A549 (cell line): ENCODE results near the gene CDC42.

Experiments used
- CTCF ChIP-seq: fragments of >200 bp; sonication (Bioruptor Twin); formaldehyde crosslinking; IDR thresholded peaks from 3 replicates; pipeline ENCODE4 v1.5.1; 2016
- HDAC2 ChIP-seq: fragments of 200-600 bp; sonication (generic); IDR thresholded peaks from 2 replicates; pipeline ENCODE4 v1.6.1; 2016
- PBX3 ChIP-seq: IDR thresholded peaks from 2 replicates; pipeline ENCODE4 v1.6.1; 2012
- RAD21 ChIP-seq, 2 experiments: fragments of >200 bp in 1 of 2; sonication (Bioruptor Twin) in 1 of 2; formaldehyde crosslinking in 1 of 2; IDR thresholded peaks in 1 of 2; conservative IDR thresholded peaks in 1 of 2; 2 replicates in 1 of 2; 3 replicates in 1 of 2; pipeline ENCODE4 v1.6.1; 2012 to 2018; ENCODE audit warnings: inconsistent platforms in 1 of 2

DNA sequence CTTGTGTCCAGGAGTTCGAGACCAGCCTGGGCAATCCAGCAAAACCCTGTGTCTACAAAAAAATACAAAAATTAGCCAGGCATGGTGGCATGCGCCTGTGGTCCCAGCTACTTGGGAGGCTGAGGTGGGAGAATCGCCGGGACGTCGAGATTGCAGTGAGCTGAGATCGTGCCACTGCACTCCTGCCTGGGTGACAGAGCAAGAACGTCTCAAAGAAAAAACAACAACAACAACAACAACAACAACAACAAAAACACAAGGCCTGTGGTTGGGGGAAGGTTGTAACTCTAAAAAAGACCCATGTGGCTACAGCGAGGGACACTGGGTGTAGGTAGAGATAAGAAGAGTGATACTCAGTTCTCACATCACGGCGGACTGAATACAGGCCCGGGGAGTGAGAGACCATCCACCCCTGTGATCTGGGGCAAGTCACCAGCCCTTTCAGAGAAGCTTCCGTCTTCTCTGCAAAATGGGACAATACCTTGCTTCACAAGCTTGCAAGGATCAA, 848 bp upstream of the CDC42 start:
- no peak for TF ChIP-seq CTCF
- TF ChIP-seq HDAC2 = no peak
- no peak for TF ChIP-seq PBX3
- no peak for TF ChIP-seq RAD21 (conservative IDR thresholded peaks at IDR 0.05 in 1 of 2, IDR thresholded peaks at IDR 0.05 in 1 of 2)
